Bladder microvascular endothelial cell (primary cell): ENCODE results near the gene ZC3H11A. TPM values are rescaled to one million over a fixed set of nuclear protein-coding genes. Genes with fewer than 3 reads are reported as not detected.

Experiments
- total RNA-seq: library from RNA; depleted of rRNA; stranded (reverse); fragments of >200 nt; gene quantifications from 2 replicates; pipeline ENCODE4 v1.2.3, GENCODE V29; 2014

The ZC3H11A gene
- total RNA-seq = 61.4 and 119 TPM in 2 replicates

GRCh38 chr1:203795441-203796235 is at the start of gene ZC3H11A, which contains the start of gene ZBED6:
Gene ZC3H11A, plus strand, starts transcription at chr1:203795623. Its CDS starts 21,448 bp downstream, at chr1:203817071.
Gene ZBED6, plus strand, starts transcription at chr1:203795623. Its CDS starts 1,900 bp downstream, at chr1:203797523.

DNA sequence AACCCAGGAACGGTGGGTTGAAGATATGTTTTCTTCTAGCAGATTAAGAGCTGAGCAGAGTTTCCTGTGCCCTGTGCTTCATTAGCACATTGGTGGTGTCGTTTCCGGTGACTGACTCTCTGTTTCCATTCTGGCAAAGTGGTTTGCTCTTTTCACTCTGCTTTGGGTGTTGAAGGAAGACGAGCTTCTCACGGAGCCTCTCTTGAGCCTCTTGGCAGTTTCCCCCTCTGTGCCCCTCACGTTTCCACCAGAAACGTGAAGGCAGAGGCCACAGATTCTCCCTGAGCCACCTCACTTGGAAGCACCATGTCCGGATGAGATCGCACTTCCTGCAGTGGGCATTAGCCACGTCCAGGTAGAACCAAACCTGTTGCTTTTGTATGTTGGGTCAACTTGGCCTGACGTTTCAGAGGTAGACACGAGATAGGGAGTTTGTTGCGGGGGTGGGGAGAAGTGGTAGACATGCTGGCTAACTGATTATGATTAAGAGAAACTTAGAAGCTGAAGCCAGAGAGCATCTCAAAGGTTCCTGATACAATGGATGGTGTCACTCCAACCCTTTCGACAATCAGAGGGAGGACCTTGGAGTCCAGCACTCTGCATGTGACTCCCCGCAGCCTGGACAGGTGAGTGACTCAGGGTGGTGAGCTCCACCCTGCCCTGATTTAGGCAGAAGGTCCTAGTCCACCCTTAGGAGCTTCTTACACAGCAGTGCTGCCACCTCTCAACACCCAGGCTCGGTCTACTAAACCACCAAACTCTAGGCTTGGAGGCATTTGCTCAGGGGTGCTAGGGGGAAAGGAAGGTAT is 30.2 kb upstream of the ZC3H11A start, which contains the start of gene LAX1:
LAX1 (plus strand) TSS at position 155 of the 809 bp plus-strand sequence; CDS start at position 538, 383 bp downstream.

Other genes starting within 250 kb of the ZC3H11A start
- 83.1 and 137 TPM in 2 replicates for gene ATP2B4, start 168.8 kb upstream of the ZC3H11A start, total RNA-seq
- under 0.01 TPM in 2 replicates for gene LAX1, start 30.4 kb upstream of the ZC3H11A start, total RNA-seq
- gene ZBED6, start within 50 bp of the ZC3H11A start, total RNA-seq = 6.0 and 9.0 TPM in 2 replicates
- gene SNRPE, start 66.0 kb downstream of the ZC3H11A start, total RNA-seq = 52.1 and 65.1 TPM in 2 replicates